ENCODE measurements around the gene MREG. TPM values are rescaled to one million over a fixed set of nuclear protein-coding genes. Genes with fewer than 3 reads are reported as not detected.

The MREG gene
- 29.5 TPM for total RNA-seq

GRCh38 chr2:216013080-216013909, at the start of gene MREG:
Gene MREG (minus strand): TSS chr2:216013551. CDS start chr2:216013327, 224 bp downstream.

Other genes starting within 250 kb of the MREG start
- 19.3 TPM for gene PECR, start 68.3 kb upstream of the MREG start, total RNA-seq
- gene TMEM169, start 68.4 kb upstream of the MREG start, total RNA-seq: 19.5 TPM
- 313 TPM for gene XRCC5, start 95.8 kb upstream of the MREG start, total RNA-seq

Data from camera-type eye (tissue), 1 donor.